HepG2 (cell line): ENCODE measurements around the gene GRB7. TPM values are rescaled to one million over a fixed set of nuclear protein-coding genes. Genes with fewer than 3 reads are reported as not detected.
A peak's percentile ranks its signal among the peaks of the same experiment; 100 is the strongest.

Experiments
- AKAP8 ChIP-seq: sonication (generic); formaldehyde crosslinking; IDR thresholded peaks from 2 replicates; pipeline ENCODE4 v1.5.1; 2020; ENCODE audit warnings: mild to moderate bottlenecking, missing genetic modification reagents
- ASH2L ChIP-seq: fragments of 300-600, 200-600 bp; sonication (generic); IDR thresholded peaks from 2 replicates; pipeline ENCODE4 v1.7.0; 2017; ENCODE audit warnings: low read depth, mild to moderate bottlenecking, moderate library complexity, mixed read lengths, low read length; ENCODE audit not compliant: insufficient read length
- PAWR ChIP-seq: sonication (generic); formaldehyde crosslinking; IDR thresholded peaks from 2 replicates; pipeline ENCODE4 v1.4.0; 2020; ENCODE audit warnings: missing genetic modification reagents, mild to moderate bottlenecking, borderline replicate concordance
- RCOR2 ChIP-seq: IDR thresholded peaks from 2 replicates; pipeline ENCODE4 v1.6.1; 2016; ENCODE audit warnings: missing biosample characterization, missing genetic modification reagents
- SP4 ChIP-seq: sonication (generic); formaldehyde crosslinking; IDR thresholded peaks from 2 replicates; pipeline ENCODE4 v1.8.1; 2023; ENCODE audit warnings: mild to moderate bottlenecking, missing genetic modification reagents
- THAP11 ChIP-seq: IDR thresholded peaks from 2 replicates; pipeline ENCODE4 v1.6.1; 2016; ENCODE audit warnings: missing biosample characterization, missing genetic modification reagents
- TRIM24 ChIP-seq: sonication (generic); formaldehyde crosslinking; IDR thresholded peaks from 2 replicates; pipeline ENCODE4 v1.8.0; 2022; ENCODE audit warnings: mild to moderate bottlenecking, missing genetic modification reagents
- ZBTB3 ChIP-seq: sonication (generic); formaldehyde crosslinking; IDR thresholded peaks from 2 replicates; pipeline ENCODE4 v1.4.0; 2020; ENCODE audit warnings: low read depth, mild to moderate bottlenecking, moderate library complexity, missing genetic modification reagents, borderline replicate concordance
- ZMYM2 ChIP-seq: sonication (generic); formaldehyde crosslinking; IDR thresholded peaks from 2 replicates; pipeline ENCODE4 v1.8.0; 2022; ENCODE audit warnings: mild to moderate bottlenecking, missing genetic modification reagents
- ZNF136 ChIP-seq: sonication (generic); formaldehyde crosslinking; IDR thresholded peaks from 2 replicates; pipeline ENCODE4 v1.8.1; 2022; ENCODE audit warnings: low read depth, mild to moderate bottlenecking, moderate library complexity, missing genetic modification reagents
- ZNF180 ChIP-seq: sonication (generic); formaldehyde crosslinking; IDR thresholded peaks from 2 replicates; pipeline ENCODE4 v1.4.0; 2020; ENCODE audit warnings: low read depth, missing genetic modification reagents, borderline replicate concordance
- ZNF3 ChIP-seq: IDR thresholded peaks from 2 replicates; pipeline ENCODE4 v1.7.0; 2017; ENCODE audit warnings: inconsistent platforms
- ZNF33B ChIP-seq: sonication (generic); formaldehyde crosslinking; IDR thresholded peaks from 2 replicates; pipeline ENCODE4 v1.5.1; 2020; ENCODE audit warnings: mild to moderate bottlenecking, missing genetic modification reagents
- ZNF34 ChIP-seq: sonication (generic); formaldehyde crosslinking; IDR thresholded peaks from 2 replicates; pipeline ENCODE4 v1.4.0; 2020; ENCODE audit warnings: mild to moderate bottlenecking, missing genetic modification reagents, borderline replicate concordance
- ZNF354B ChIP-seq: sonication (generic); formaldehyde crosslinking; IDR thresholded peaks from 2 replicates; pipeline ENCODE4 v1.8.0; 2022; ENCODE audit warnings: mild to moderate bottlenecking, missing genetic modification reagents
- ZNF432 ChIP-seq: sonication (generic); formaldehyde crosslinking; IDR thresholded peaks from 2 replicates; pipeline ENCODE4 v1.5.0; 2020; ENCODE audit warnings: missing genetic modification reagents, mild to moderate bottlenecking, borderline replicate concordance
- ZNF605 ChIP-seq: sonication (generic); formaldehyde crosslinking; IDR thresholded peaks from 2 replicates; pipeline ENCODE4 v1.8.0; 2022; ENCODE audit warnings: mild to moderate bottlenecking, missing genetic modification reagents
- ZNF7 ChIP-seq: IDR thresholded peaks from 2 replicates; pipeline ENCODE4 v1.6.1; 2016; ENCODE audit warnings: missing biosample characterization, missing genetic modification reagents
- ZNF878 ChIP-seq: sonication (generic); formaldehyde crosslinking; IDR thresholded peaks from 2 replicates; pipeline ENCODE4 v1.8.1; 2023; ENCODE audit warnings: mild to moderate bottlenecking, missing genetic modification reagents, moderate library complexity
- polyA plus RNA-seq, 8 experiments: library from polyadenylated mRNA; depleted of rRNA in 3 of 8; stranded (reverse) in 7 of 8; unstranded in 1 of 8; fragments of >200 nt; fragmentation: Illumina TruSeq in 4 of 8; extraction: Trizol in 4 of 8; gene quantifications; 2 replicates each; pipeline versions ENCODE4 v1.2.1 to v1.2.3, GENCODE V29; 2011 to 2016; ENCODE audit warnings: low read depth in 4 of 8, missing spikeins in 1 of 8, mixed read lengths in 1 of 8; ENCODE audit not compliant: insufficient read depth in 1 of 8
- total RNA-seq, 5 experiments: library from RNA; depleted of rRNA; stranded (reverse); fragments of >200 nt; fragmentation: Illumina TruSeq; extraction: Trizol; gene quantifications; 2 replicates each; pipeline ENCODE4 v1.2.3, GENCODE V29; 2016; ENCODE audit warnings: low read depth in 1 of 5
- TF ChIP-seq, protein P1 (sequence below): sonication (generic); formaldehyde crosslinking; IDR thresholded peaks from 2 replicates; pipeline ENCODE4 v1.5.0; 2020; ENCODE audit warnings: missing genetic modification reagents, mild to moderate bottlenecking, borderline replicate concordance
- TF ChIP-seq, protein P2 (sequence below): sonication (generic); formaldehyde crosslinking; IDR thresholded peaks from 2 replicates; pipeline ENCODE4 v1.8.0; 2022; ENCODE audit warnings: low read depth, missing genetic modification reagents
- TF ChIP-seq, protein P3 (sequence below): sonication (generic); formaldehyde crosslinking; IDR thresholded peaks from 2 replicates; pipeline ENCODE4 v1.4.0; 2020; ENCODE audit warnings: missing genetic modification reagents, mild to moderate bottlenecking, borderline replicate concordance
- TF ChIP-seq, protein P4 (sequence below): sonication (generic); formaldehyde crosslinking; IDR thresholded peaks from 2 replicates; pipeline ENCODE4 v1.4.0; 2020; ENCODE audit warnings: mild to moderate bottlenecking, missing genetic modification reagents, borderline replicate concordance

Gene GRB7
- total and polyA plus RNA-seq, 2 of the 13 experiments (the other 11 are each of a cell fraction or from before 2014, with no cell fraction given): 60.2 to 77.7 TPM

DNA sequence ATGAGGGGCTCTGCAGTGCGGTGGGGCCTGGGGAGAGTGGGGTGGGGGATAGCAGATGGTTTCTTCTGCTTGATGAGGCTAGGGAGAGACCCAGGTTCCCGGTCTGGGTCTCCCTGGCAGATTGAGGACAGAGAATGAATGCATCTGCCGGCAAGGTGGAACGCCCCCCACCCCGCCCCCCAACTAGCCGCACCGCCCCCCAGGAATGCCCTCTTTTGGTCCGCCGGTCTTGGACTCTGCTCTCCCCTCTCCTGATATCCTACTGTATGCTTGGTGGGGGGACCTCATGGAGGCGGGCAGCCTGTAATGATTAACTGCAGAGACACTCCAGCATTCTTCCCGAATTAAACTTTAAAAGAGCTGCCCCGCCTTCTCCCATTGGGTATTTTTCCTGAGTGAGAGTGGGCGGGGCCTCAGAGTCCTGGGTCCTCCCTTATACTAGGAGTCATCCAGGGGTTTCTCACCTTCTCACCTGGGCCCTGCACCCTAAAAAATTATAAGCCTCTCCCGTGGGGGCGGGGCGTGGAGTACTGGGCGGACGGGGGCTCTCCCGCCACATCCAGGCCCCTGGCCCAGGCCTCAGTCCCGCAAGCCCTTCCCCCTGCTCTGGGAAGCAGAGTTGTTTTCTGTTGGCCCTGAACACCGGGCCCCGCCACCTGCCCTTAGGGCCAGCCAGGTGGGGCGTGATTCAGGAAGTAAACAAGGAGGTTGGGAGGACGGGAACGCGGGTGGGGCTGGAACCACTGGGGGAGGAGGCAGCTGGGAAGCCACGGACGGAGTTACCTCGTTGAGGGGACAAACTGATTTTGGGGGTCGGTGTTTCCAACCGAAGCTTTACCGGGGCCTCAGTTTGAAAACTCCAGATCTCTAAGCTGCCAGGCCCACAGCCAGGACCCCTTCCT, 1.5 kb downstream of the GRB7 start (continued):
- TF ChIP-seq ZNF180 (CRISPR knock-in tag): no peak
- TF ChIP-seq ZNF878 (CRISPR knock-in tag): peak; percentile 69; the same call in 1 of the 2 replicates
- peak; percentile 68 for TF ChIP-seq THAP11 (CRISPR knock-in tag)
- peak; percentile 19; the same call in 1 of the 2 replicates for TF ChIP-seq ZBTB3
- TF ChIP-seq ZNF34 (CRISPR knock-in tag): no peak; the same call in 1 of the 2 replicates
- TF ChIP-seq, protein P1, sequence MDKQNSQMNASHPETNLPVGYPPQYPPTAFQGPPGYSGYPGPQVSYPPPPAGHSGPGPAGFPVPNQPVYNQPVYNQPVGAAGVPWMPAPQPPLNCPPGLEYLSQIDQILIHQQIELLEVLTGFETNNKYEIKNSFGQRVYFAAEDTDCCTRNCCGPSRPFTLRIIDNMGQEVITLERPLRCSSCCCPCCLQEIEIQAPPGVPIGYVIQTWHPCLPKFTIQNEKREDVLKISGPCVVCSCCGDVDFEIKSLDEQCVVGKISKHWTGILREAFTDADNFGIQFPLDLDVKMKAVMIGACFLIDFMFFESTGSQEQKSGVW (CRISPR knock-in tag): no peak
- TF ChIP-seq, protein P2, sequence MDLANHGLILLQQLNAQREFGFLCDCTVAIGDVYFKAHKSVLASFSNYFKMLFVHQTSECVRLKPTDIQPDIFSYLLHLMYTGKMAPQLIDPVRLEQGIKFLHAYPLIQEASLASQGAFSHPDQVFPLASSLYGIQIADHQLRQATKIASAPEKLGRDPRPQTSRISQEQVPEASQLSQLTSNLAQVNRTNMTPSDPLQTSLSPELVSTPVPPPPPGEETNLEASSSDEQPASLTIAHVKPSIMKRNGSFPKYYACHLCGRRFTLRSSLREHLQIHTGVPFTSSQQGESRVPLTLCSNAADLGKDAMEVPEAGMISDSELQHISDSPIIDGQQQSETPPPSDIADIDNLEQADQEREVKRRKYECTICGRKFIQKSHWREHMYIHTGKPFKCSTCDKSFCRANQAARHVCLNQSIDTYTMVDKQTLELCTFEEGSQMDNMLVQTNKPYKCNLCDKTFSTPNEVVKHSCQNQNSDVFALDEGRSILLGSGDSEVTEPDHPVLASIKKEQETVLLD (CRISPR knock-in tag): no peak; the same call in 1 of the 2 replicates
- no peak for TF ChIP-seq ZNF3 (CRISPR knock-in tag)
- peak; percentile 79 for TF ChIP-seq ASH2L
- peak; percentile 85 for TF ChIP-seq SP4
- TF ChIP-seq ZNF136 (CRISPR knock-in tag): peak; percentile 97
- TF ChIP-seq PAWR (CRISPR knock-in tag): no peak
- TF ChIP-seq ZNF354B (CRISPR knock-in tag): no peak
- peak; percentile 94 for TF ChIP-seq AKAP8
- peak; percentile 25; the same call in 1 of the 2 replicates for TF ChIP-seq ZNF7 (CRISPR knock-in tag)
- no peak for TF ChIP-seq ZNF432 (CRISPR knock-in tag)
- no peak for TF ChIP-seq RCOR2 (CRISPR knock-in tag)
- TF ChIP-seq ZNF605: peak; percentile 91
- TF ChIP-seq, protein P3, sequence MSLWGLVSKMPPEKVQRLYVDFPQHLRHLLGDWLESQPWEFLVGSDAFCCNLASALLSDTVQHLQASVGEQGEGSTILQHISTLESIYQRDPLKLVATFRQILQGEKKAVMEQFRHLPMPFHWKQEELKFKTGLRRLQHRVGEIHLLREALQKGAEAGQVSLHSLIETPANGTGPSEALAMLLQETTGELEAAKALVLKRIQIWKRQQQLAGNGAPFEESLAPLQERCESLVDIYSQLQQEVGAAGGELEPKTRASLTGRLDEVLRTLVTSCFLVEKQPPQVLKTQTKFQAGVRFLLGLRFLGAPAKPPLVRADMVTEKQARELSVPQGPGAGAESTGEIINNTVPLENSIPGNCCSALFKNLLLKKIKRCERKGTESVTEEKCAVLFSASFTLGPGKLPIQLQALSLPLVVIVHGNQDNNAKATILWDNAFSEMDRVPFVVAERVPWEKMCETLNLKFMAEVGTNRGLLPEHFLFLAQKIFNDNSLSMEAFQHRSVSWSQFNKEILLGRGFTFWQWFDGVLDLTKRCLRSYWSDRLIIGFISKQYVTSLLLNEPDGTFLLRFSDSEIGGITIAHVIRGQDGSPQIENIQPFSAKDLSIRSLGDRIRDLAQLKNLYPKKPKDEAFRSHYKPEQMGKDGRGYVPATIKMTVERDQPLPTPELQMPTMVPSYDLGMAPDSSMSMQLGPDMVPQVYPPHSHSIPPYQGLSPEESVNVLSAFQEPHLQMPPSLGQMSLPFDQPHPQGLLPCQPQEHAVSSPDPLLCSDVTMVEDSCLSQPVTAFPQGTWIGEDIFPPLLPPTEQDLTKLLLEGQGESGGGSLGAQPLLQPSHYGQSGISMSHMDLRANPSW (CRISPR knock-in tag): no peak
- TF ChIP-seq, protein P4, sequence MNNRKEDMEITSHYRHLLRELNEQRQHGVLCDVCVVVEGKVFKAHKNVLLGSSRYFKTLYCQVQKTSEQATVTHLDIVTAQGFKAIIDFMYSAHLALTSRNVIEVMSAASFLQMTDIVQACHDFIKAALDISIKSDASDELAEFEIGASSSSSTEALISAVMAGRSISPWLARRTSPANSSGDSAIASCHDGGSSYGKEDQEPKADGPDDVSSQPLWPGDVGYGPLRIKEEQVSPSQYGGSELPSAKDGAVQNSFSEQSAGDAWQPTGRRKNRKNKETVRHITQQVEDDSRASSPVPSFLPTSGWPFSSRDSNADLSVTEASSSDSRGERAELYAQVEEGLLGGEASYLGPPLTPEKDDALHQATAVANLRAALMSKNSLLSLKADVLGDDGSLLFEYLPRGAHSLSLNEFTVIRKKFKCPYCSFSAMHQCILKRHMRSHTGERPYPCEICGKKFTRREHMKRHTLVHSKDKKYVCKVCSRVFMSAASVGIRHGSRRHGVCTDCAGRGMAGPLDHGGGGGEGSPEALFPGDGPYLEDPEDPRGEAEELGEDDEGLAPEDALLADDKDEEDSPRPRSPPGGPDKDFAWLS: peak; percentile 97
- 0 out of 2 replicates have a peak, but pooled peaks have one; percentile 73 for TF ChIP-seq ZNF33B
- TF ChIP-seq ZMYM2 (CRISPR knock-in tag): no peak
- TF ChIP-seq TRIM24 (CRISPR knock-in tag): no peak
